HAP-1 (cell line): ENCODE data around the gene CR1.
"Not testable (repeated sequence)": the region's sequence is repeated elsewhere in the genome, so short reads cannot be mapped to it uniquely, and the experiment has no call there.

Source experiments
- DNase-seq, 2 experiments: peaks; one replicate each; pipeline ENCODE4 v3.0.0-alpha.2; 2016 to 2020; ENCODE audit warnings: low spot score in 2 of 2
- H3K27me3 ChIP-seq: fragments of 250-450 bp; sonication (Bioruptor Pico); 2 replicates; pipeline ENCODE4 v1.5.1; 2020; ENCODE audit warnings: low read depth, mild to moderate bottlenecking, moderate library complexity
- H3K36me3 ChIP-seq: fragments of 250-450 bp; sonication (Bioruptor Pico); replicated peaks from 2 replicates; pipeline ENCODE4 v1.5.1; 2020; ENCODE audit warnings: mild to moderate bottlenecking
- H3K4me1 ChIP-seq: fragments of 250-450 bp; sonication (Bioruptor Pico); 2 replicates; pipeline ENCODE4 v1.5.1; 2020; ENCODE audit warnings: mild to moderate bottlenecking
- H3K4me3 ChIP-seq: fragments of 250-450 bp; sonication (Bioruptor Pico); 2 replicates; pipeline ENCODE4 v1.5.1; 2020; ENCODE audit warnings: mild to moderate bottlenecking, moderate library complexity
- H3K9me3 ChIP-seq: fragments of 250-450 bp; sonication (Bioruptor Pico); 2 replicates; pipeline ENCODE4 v1.5.1; 2020; ENCODE audit warnings: mild to moderate bottlenecking, moderate library complexity
- in situ Hi-C: fragments of 300-500 bp; cut with MboI; formaldehyde crosslinking; loops from 3 replicates; pipeline ENCODE4 v1.14.3; 2020; ENCODE audit warnings: low sequenced_read_pairs, inconsistent platforms, mixed read lengths

The CR1 gene

GRCh38 chr1:207669528-207670009 lies 173.6 kb downstream of the CR1 start:
- Histone ChIP-seq H3K4me3 (no peak overlapping the region), H3K9me3 (no peaks in the 10 kb centered on the region), H3K4me1 (peaks cover 4% of the 10 kb centered on the region; the same call in 1 of the 2 replicates), H3K27me3 (peaks cover 25% of the 10 kb centered on the region), H3K36me3 (no peaks in the 10 kb centered on the region)
- in situ Hi-C loops = no loop called here
- DNase-seq = no peak

- Histone ChIP-seq H3K4me1 (peaks cover 4% of the 10 kb centered on the region; the same call in 1 of the 2 replicates), H3K4me3 (no peak overlapping the region), H3K9me3 (no peaks in the 10 kb centered on the region), H3K36me3 (no peaks in the 10 kb centered on the region), H3K27me3 (peaks cover 25% of the 10 kb centered on the region)
- no peak for DNase-seq
- in situ Hi-C loops = no loop called here
Measured at GRCh38 chr1:207670192-207670591, 174.2 kb downstream of the CR1 start.

GRCh38 chr1:207670997-207671396 lies 175.0 kb downstream of the CR1 start:
- in situ Hi-C loops = no loop called here
- no peak overlapping the region for H3K4me3 ChIP-seq
- no peaks in the 10 kb centered on the region for H3K36me3 ChIP-seq
- no peaks in the 10 kb centered on the region for H3K9me3 ChIP-seq
- H3K27me3 ChIP-seq = peaks cover 25% of the 10 kb centered on the region
- peaks cover 4% of the 10 kb centered on the region; the same call in 1 of the 2 replicates for H3K4me1 ChIP-seq
- no peak for DNase-seq

GRCh38 chr1:207672522-207673130 lies 176.7 kb downstream of the CR1 start:
- Histone ChIP-seq H3K4me1 (peaks cover 4% of the 10 kb centered on the region; the same call in 1 of the 2 replicates), H3K36me3 (no peaks in the 10 kb centered on the region), H3K27me3 (peaks cover 25% of the 10 kb centered on the region), H3K4me3 (no peak overlapping the region), H3K9me3 (no peaks in the 10 kb centered on the region)
- in situ Hi-C loops = no loop called here
- DNase-seq = peak; percentile 64 to 81

GRCh38 chr1:207673399-207673798 lies 177.4 kb downstream of the CR1 start:
- Histone ChIP-seq H3K4me3 (no peak overlapping the region), H3K36me3 (no peaks in the 10 kb centered on the region), H3K4me1 (peaks cover 4% of the 10 kb centered on the region; the same call in 1 of the 2 replicates), H3K9me3 (no peaks in the 10 kb centered on the region), H3K27me3 (peaks cover 19% of the 10 kb centered on the region)
- no peak for DNase-seq
- in situ Hi-C loops = no loop called here

GRCh38 chr1:207676153-207676552 lies 180.2 kb downstream of the CR1 start:
- in situ Hi-C loops = no loop called here
- Histone ChIP-seq H3K4me1 (peaks cover 10% of the 10 kb centered on the region), H3K4me3 (no peak overlapping the region), H3K9me3 (no peaks in the 10 kb centered on the region), H3K27me3 (peaks cover 8% of the 10 kb centered on the region), H3K36me3 (no peaks in the 10 kb centered on the region)
- DNase-seq = no peak

- H3K9me3 ChIP-seq, in situ Hi-C loops, H3K4me3 ChIP-seq, H3K4me1 ChIP-seq, H3K27me3 ChIP-seq, H3K36me3 ChIP-seq: not testable (repeated sequence)
- peak in 1 of 2 experiments; percentile 5 for DNase-seq
Measured at GRCh38 chr1:207680590-207681388, 184.8 kb downstream of the CR1 start.

GRCh38 chr1:207682872-207683434 lies 187.0 kb downstream of the CR1 start:
- H3K4me1 ChIP-seq, H3K27me3 ChIP-seq, H3K36me3 ChIP-seq, H3K4me3 ChIP-seq, DNase-seq, H3K9me3 ChIP-seq, in situ Hi-C loops: not testable (repeated sequence)

- H3K4me1 ChIP-seq, H3K9me3 ChIP-seq, H3K36me3 ChIP-seq, H3K4me3 ChIP-seq, DNase-seq, H3K27me3 ChIP-seq, in situ Hi-C loops: not testable (repeated sequence)
Measured at GRCh38 chr1:207690551-207690950, 194.6 kb downstream of the CR1 start.

- Histone ChIP-seq H3K9me3 (no peaks in the 10 kb centered on the region), H3K27me3 (peaks cover 3% of the 10 kb centered on the region), H3K4me3 (no peak overlapping the region), H3K36me3 (no peaks in the 10 kb centered on the region), H3K4me1 (no peaks in the 10 kb centered on the region)
- in situ Hi-C loops = no loop called here
- DNase-seq = no peak
Measured at GRCh38 chr1:207691010-207691409, 195.1 kb downstream of the CR1 start.
